ENCODE measurements around the gene KAT6B.
A peak's percentile ranks its signal among the peaks of the same experiment; 100 is the strongest.

KAT6B gene

DNA sequence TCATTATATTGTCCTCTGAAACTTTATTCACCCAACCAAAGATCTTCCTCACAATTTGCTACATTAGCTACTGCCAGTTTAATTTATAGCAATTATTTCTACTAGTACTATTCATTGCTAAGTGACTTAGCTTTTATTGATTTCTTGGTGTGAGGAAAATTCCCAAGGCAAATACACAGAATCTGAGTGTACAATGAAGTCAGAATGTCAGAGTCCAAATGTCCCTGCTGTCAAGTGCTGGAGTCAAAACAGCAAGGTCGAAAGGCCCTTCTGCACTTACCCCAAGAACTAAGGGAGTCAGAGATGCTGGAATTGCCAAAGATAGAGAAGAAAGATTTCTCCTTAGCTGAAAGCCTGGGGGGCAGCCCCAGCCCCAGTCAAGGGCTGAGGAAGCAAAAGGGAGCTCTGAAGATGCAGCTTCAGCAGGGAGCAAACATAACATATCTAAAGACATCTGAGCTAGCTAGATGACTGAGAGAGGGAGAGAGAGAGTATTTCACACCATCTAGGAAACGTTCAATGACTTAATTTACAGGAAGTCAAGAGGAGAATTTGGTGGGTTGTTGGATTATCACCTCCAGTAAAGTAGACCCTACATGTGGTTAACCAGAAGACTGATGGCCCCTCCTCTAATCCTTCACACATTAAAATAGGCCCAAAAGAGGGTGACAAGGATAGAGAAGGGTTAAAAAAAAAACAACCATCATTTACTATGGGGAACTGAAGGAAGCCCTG lies 248.5 kb downstream of the KAT6B start:
- DNase-seq, result peak; percentile 41

DNA sequence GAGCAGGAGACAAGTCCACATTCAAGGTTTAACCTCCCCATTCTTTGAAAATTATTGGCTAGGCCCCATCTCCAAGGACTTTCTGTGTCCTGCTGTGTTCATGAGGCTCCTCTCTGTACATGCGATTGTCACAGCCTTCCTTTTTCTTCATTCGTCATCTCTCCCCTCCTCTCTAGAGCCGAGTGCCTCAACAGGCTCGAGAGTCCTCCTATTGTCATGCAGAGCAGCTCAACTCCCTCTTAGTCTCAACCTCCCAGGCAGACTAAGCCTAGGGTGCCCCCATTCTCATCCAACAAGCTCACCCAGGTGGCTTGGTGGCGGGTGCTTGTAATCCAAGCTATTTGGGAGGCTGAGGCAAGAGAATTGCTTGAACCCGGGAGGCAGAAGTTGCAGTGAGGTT lies 249.9 kb downstream of the KAT6B start:
- peak; percentile 45 for DNase-seq

DNA sequence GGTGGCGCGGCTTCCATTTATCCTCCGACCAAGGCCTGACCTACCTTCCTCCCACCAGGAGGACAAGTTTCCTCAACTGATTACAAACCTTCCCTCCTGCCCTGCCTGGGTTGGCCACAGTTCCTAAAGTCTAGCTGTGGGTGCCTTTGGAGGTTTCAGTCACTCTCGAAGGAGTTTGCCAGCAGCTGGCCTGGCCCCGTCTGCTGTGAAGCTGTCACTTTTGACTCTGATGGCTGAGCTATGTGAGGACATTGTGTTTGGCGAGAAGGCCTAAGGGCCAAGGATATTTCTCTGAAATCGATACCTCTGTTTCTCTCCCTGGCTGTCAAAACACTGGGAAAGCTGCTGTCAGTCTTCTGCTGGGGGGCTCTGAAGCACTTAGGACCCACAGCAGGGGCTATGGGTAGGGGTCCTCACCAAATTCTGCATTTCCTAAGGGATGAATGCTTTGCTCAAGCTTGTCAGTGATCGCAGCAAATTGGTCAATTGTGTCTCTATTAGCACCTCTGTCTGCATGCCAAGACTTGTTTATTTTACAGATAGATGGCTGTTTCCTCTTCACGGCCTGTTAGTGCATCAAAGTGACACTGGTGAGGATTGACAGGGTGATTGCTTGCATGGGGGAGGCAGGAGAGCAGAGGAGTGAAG lies 253.2 kb downstream of the KAT6B start:
- no peak for DNase-seq

DNA sequence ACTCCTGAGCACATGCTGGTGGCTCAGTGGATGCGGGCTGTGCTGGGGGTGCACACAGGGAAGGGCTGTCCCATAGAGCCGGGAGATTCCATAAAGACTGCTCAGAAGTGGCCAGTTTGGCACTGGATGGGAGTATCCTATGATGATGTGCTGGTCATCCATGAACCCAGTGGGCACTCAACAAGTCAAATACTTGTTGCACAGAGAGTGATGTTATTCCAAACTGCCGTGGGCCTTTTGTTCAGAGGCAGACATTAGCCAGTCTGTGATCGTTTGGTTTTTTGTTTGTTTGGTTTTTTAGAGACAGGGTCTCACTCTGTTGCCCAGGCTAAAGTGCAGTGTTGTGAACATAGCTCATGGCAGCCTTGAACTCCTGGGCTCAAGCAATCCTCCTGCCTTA lies 254.2 kb downstream of the KAT6B start:
- DNase-seq, result no peak

DNA sequence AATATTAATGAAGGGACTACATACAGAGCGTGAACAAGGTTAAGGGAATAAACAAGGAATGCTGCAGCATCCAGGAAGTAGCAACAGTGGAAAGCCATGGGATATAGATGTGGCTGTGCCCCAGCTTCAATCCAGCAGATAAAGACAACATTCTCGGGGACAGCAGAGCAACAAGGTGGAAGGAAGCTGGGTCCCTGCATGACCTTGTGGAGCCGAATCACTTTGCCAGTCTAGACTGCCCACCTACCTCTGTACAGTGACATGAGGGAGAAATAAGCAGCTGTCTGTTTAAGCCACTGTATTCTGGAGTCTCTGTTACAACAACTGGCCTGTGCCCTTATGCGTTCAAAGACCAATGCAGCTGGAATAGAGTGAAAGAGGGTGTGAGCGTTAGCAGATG lies 255.0 kb downstream of the KAT6B start:
- no peak for DNase-seq

Data from activated CD8-positive, alpha-beta memory T cell treated with anti-CD3 and anti-CD28 coated beads for 24 hours (primary cell).